HepG2 (cell line): ENCODE results near the gene ZNF425. TPM values are rescaled to one million over a fixed set of nuclear protein-coding genes. Genes with fewer than 3 reads are reported as not detected.

Experiments
- ARID2 ChIP-seq: sonication (generic); formaldehyde crosslinking; IDR thresholded peaks from 2 replicates; pipeline ENCODE4 v1.8.1; 2022; ENCODE audit warnings: mild to moderate bottlenecking, missing genetic modification reagents, borderline replicate concordance
- RARA ChIP-seq: IDR thresholded peaks from 2 replicates; pipeline ENCODE4 v1.6.1; 2016; ENCODE audit warnings: missing genetic modification reagents, missing compliant biosample characterization
- ZEB1 ChIP-seq: IDR thresholded peaks from 2 replicates; pipeline ENCODE4 v1.6.1; 2012; ENCODE audit warnings: mild to moderate bottlenecking, low read depth, inconsistent platforms; ENCODE audit not compliant: insufficient replicate concordance
- ZFY ChIP-seq: sonication (generic); formaldehyde crosslinking; IDR thresholded peaks from 2 replicates; pipeline ENCODE4 v1.4.0; 2020; ENCODE audit warnings: missing genetic modification reagents
- ZNF17 ChIP-seq: sonication (generic); formaldehyde crosslinking; IDR thresholded peaks from 2 replicates; pipeline ENCODE4 v1.5.0; 2020; ENCODE audit warnings: mild to moderate bottlenecking, missing genetic modification reagents
- ZNF251 ChIP-seq: sonication (generic); formaldehyde crosslinking; IDR thresholded peaks from 2 replicates; pipeline ENCODE4 v1.9.0; 2021; ENCODE audit warnings: mild to moderate bottlenecking, missing genetic modification reagents
- ZNF292 ChIP-seq: sonication (generic); formaldehyde crosslinking; IDR thresholded peaks from 2 replicates; pipeline ENCODE4 v1.8.1; 2022; ENCODE audit warnings: mild to moderate bottlenecking, low read depth, missing genetic modification reagents, borderline replicate concordance
- ZNF547 ChIP-seq: sonication (generic); formaldehyde crosslinking; IDR thresholded peaks from 2 replicates; pipeline ENCODE4 v1.5.1; 2020; ENCODE audit warnings: mild to moderate bottlenecking, missing genetic modification reagents
- ZNF549 ChIP-seq: sonication (generic); formaldehyde crosslinking; IDR thresholded peaks from 2 replicates; pipeline ENCODE4 v1.5.0; 2020; ENCODE audit warnings: missing genetic modification reagents
- ZNF607 ChIP-seq: sonication (generic); formaldehyde crosslinking; IDR thresholded peaks from 2 replicates; pipeline ENCODE4 v1.5.1; 2020; ENCODE audit warnings: missing genetic modification reagents, mild to moderate bottlenecking, borderline replicate concordance
- ZNF782 ChIP-seq: sonication (generic); formaldehyde crosslinking; IDR thresholded peaks from 2 replicates; pipeline ENCODE4 v1.4.0; 2020; ENCODE audit warnings: missing genetic modification reagents, mild to moderate bottlenecking, borderline replicate concordance
- ZNF878 ChIP-seq: sonication (generic); formaldehyde crosslinking; IDR thresholded peaks from 2 replicates; pipeline ENCODE4 v1.8.1; 2023; ENCODE audit warnings: mild to moderate bottlenecking, missing genetic modification reagents, moderate library complexity
- polyA plus RNA-seq, 8 experiments: library from polyadenylated mRNA; depleted of rRNA in 3 of 8; stranded (reverse) in 7 of 8; unstranded in 1 of 8; fragments of >200 nt; fragmentation: Illumina TruSeq in 4 of 8; extraction: Trizol in 4 of 8; gene quantifications; 2 replicates each; pipeline versions ENCODE4 v1.2.1 to v1.2.3, GENCODE V29; 2011 to 2016; ENCODE audit warnings: low read depth in 4 of 8, missing spikeins in 1 of 8, mixed read lengths in 1 of 8; ENCODE audit not compliant: insufficient read depth in 1 of 8
- total RNA-seq, 5 experiments: library from RNA; depleted of rRNA; stranded (reverse); fragments of >200 nt; fragmentation: Illumina TruSeq; extraction: Trizol; gene quantifications; 2 replicates each; pipeline ENCODE4 v1.2.3, GENCODE V29; 2016; ENCODE audit warnings: low read depth in 1 of 5
- TF ChIP-seq, protein P1 (sequence below), 2 experiments: sonication (generic) in 1 of 2; formaldehyde crosslinking in 1 of 2; IDR thresholded peaks; 2 replicates each; pipeline versions ENCODE4 v1.6.1 to v1.9.0; 2014 to 2022; ENCODE audit warnings: antibody characterized with exemption in 1 of 2, borderline replicate concordance in 1 of 2, inconsistent platforms in 1 of 2, low read depth in 1 of 2, missing genetic modification reagents in 1 of 2
- TF ChIP-seq, protein P2 (sequence below): sonication (generic); formaldehyde crosslinking; IDR thresholded peaks from 2 replicates; pipeline ENCODE4 v1.8.0; 2022; ENCODE audit warnings: missing genetic modification reagents, mild to moderate bottlenecking, inconsistent platforms, borderline replicate concordance
- TF ChIP-seq, protein P3 (sequence below): IDR thresholded peaks from 2 replicates; pipeline ENCODE4 v1.6.1; 2016; ENCODE audit warnings: control low read depth
- TF ChIP-seq, protein P4 (sequence below): sonication (generic); formaldehyde crosslinking; IDR thresholded peaks from 2 replicates; pipeline ENCODE4 v1.5.1; 2020; ENCODE audit warnings: mild to moderate bottlenecking, missing genetic modification reagents, moderate library complexity

Gene ZNF425
- total and polyA plus RNA-seq, 2 of the 13 experiments (the other 11 are each of a cell fraction or from before 2014, with no cell fraction given): 0.51 to 1.1 TPM

DNA sequence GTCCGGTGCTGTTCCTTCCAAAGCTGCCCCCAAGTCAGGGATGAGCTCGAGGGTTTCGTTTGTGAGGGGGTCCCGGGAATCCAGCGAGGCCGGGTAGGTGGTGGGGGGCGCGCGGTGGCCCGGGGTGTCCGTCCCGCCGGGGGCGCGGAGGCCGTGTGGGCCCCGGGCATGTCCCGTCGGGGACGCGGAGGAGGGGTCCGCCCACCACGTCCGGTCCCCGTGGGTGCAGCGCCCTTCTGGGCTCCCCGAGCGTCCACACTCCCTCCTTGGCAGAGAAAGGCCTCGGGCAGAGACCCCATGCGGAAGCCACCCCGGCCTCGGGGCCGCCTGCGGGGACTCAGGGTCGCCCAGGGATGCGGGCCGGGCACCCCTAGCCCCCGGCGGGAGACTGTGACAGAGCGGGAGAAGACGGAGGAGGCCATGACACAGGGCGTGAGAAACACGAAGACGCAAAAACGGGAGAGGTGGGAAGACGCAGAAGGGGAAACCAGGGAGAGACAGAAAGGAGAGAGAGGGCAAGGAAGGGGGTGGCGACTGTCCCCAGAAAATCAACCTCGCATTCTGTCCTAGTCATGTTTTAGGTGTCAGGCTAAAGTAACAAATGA lies 640 bp upstream of the ZNF425 start (continued):
- TF ChIP-seq ZNF17 (no peak), ZEB1 (peak; percentile 4), ZNF782 (CRISPR knock-in tag) (no peak), ZFY (CRISPR knock-in tag) (no peak), ARID2 (CRISPR knock-in tag) (no peak), ZNF547 (CRISPR knock-in tag) (no peak), ZNF607 (no peak), ZNF878 (CRISPR knock-in tag) (no peak), RARA (CRISPR knock-in tag) (no peak), ZNF549 (CRISPR knock-in tag) (no peak), ZNF292 (CRISPR knock-in tag) (no peak), ZNF251 (no peak)
- TF ChIP-seq, protein P1, sequence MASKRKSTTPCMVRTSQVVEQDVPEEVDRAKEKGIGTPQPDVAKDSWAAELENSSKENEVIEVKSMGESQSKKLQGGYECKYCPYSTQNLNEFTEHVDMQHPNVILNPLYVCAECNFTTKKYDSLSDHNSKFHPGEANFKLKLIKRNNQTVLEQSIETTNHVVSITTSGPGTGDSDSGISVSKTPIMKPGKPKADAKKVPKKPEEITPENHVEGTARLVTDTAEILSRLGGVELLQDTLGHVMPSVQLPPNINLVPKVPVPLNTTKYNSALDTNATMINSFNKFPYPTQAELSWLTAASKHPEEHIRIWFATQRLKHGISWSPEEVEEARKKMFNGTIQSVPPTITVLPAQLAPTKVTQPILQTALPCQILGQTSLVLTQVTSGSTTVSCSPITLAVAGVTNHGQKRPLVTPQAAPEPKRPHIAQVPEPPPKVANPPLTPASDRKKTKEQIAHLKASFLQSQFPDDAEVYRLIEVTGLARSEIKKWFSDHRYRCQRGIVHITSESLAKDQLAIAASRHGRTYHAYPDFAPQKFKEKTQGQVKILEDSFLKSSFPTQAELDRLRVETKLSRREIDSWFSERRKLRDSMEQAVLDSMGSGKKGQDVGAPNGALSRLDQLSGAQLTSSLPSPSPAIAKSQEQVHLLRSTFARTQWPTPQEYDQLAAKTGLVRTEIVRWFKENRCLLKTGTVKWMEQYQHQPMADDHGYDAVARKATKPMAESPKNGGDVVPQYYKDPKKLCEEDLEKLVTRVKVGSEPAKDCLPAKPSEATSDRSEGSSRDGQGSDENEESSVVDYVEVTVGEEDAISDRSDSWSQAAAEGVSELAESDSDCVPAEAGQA (IDR thresholded peaks at IDR 0.05; ENCODE audit: low read depth): no peak
- TF ChIP-seq, protein P1 (CRISPR knock-in tag; IDR thresholded peaks at IDR 0.05; ENCODE audit: borderline replicate concordance): 0 out of 2 replicates have a peak, but pooled peaks have one; percentile 17
- TF ChIP-seq, protein P2, sequence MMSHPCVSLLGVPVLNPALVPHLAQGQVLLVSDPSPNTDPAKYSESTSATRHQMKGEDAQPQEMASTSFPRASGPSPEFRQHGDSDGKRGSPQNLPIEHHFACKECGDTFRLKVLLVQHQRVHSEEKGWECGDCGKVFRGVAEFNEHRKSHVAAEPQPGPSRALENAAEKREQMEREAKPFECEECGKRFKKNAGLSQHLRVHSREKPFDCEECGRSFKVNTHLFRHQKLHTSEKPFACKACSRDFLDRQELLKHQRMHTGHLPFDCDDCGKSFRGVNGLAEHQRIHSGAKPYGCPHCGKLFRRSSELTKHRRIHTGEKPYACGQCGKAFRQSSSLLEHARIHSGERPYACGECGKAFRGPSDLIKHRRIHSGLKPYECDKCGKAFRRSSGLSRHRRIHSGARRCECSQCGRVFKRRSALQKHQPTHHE (CRISPR knock-in tag): 0 out of 2 replicates have a peak, but pooled peaks have one; percentile 7
- TF ChIP-seq, protein P3, sequence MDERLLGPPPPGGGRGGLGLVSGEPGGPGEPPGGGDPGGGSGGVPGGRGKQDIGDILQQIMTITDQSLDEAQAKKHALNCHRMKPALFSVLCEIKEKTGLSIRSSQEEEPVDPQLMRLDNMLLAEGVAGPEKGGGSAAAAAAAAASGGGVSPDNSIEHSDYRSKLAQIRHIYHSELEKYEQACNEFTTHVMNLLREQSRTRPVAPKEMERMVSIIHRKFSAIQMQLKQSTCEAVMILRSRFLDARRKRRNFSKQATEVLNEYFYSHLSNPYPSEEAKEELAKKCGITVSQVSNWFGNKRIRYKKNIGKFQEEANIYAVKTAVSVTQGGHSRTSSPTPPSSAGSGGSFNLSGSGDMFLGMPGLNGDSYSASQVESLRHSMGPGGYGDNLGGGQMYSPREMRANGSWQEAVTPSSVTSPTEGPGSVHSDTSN: no peak
- TF ChIP-seq, protein P4, sequence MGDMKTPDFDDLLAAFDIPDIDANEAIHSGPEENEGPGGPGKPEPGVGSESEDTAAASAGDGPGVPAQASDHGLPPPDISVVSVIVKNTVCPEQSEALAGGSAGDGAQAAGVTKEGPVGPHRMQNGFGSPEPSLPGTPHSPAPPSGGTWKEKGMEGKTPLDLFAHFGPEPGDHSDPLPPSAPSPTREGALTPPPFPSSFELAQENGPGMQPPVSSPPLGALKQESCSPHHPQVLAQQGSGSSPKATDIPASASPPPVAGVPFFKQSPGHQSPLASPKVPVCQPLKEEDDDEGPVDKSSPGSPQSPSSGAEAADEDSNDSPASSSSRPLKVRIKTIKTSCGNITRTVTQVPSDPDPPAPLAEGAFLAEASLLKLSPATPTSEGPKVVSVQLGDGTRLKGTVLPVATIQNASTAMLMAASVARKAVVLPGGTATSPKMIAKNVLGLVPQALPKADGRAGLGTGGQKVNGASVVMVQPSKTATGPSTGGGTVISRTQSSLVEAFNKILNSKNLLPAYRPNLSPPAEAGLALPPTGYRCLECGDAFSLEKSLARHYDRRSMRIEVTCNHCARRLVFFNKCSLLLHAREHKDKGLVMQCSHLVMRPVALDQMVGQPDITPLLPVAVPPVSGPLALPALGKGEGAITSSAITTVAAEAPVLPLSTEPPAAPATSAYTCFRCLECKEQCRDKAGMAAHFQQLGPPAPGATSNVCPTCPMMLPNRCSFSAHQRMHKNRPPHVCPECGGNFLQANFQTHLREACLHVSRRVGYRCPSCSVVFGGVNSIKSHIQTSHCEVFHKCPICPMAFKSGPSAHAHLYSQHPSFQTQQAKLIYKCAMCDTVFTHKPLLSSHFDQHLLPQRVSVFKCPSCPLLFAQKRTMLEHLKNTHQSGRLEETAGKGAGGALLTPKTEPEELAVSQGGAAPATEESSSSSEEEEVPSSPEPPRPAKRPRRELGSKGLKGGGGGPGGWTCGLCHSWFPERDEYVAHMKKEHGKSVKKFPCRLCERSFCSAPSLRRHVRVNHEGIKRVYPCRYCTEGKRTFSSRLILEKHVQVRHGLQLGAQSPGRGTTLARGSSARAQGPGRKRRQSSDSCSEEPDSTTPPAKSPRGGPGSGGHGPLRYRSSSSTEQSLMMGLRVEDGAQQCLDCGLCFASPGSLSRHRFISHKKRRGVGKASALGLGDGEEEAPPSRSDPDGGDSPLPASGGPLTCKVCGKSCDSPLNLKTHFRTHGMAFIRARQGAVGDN (CRISPR knock-in tag): peak; percentile 62
